Nephron progenitor cell (in vitro differentiated cells): Measurements from ENCODE around the gene KCNH1.

Experiments
- DNase-seq: peaks from one replicate; pipeline ENCODE4 v3.0.0; 2021
- H3K27ac Mint-ChIP-seq: 2 replicates; pipeline ENCODE4 v1.8.0; 2021; ENCODE audit warnings: mild to moderate bottlenecking, moderate library complexity, mixed read lengths
- H3K27me3 Mint-ChIP-seq: 2 replicates; pipeline ENCODE4 v1.8.0; 2021; ENCODE audit warnings: mild to moderate bottlenecking, low read depth, mixed read lengths; ENCODE audit not compliant: poor library complexity
- H3K36me3 Mint-ChIP-seq: 2 replicates; pipeline ENCODE4 v1.8.0; 2021; ENCODE audit warnings: low read depth, mixed read lengths
- H3K4me1 Mint-ChIP-seq: 2 replicates; pipeline ENCODE4 v1.8.0; 2021; ENCODE audit warnings: mixed read lengths
- H3K4me3 Mint-ChIP-seq: 2 replicates; pipeline ENCODE4 v1.8.0; 2021; ENCODE audit warnings: mild to moderate bottlenecking, moderate library complexity, mixed read lengths
- H3K9me3 Mint-ChIP-seq: 2 replicates; pipeline ENCODE4 v1.8.0; 2021; ENCODE audit warnings: mild to moderate bottlenecking, moderate library complexity, mixed read lengths
- CTCF ChIP-seq: fragments of 200-600 bp; sonication (generic); IDR thresholded peaks from 2 replicates; pipeline ENCODE4 v1.5.0; 2021; ENCODE audit warnings: antibody characterized with exemption

The KCNH1 gene

DNA sequence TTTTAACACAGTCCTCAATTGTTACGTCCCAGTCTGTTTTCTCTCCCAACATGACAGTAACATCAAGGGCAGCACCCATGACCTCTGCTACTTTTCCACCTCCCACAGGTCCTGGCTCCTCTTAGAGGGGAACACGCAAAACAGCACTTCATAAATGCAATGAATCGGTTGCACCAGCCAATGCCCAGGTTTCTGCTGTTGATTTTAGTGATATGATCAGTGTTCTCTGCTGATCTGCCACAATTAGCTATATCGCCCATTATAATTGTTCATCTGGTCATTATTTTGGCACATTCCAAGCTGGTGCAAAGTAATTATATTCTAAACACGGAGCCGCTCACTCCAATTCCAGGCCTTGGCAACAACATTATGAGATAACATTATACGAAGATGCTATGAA is 184.5 kb downstream of the KCNH1 start:
- Mint-ChIP-seq H3K4me3 (no peak overlapping the region), H3K9me3 (no peaks in the 10 kb centered on the region), H3K36me3 (no peaks in the 10 kb centered on the region), H3K27me3 (peaks cover 11% of the 10 kb centered on the region), H3K4me1 (peaks cover 9% of the 10 kb centered on the region), H3K27ac (no peak overlapping the region)
- no peak for DNase-seq
- no peak for TF ChIP-seq CTCF

GRCh38 chr1:210949039-210949438 is 184.9 kb downstream of the KCNH1 start:
- DNase-seq: no peak
- H3K4me3 Mint-ChIP-seq: no peak overlapping the region
- peaks cover 11% of the 10 kb centered on the region for H3K27me3 Mint-ChIP-seq
- H3K4me1 Mint-ChIP-seq: peaks cover 9% of the 10 kb centered on the region
- H3K36me3 Mint-ChIP-seq: no peaks in the 10 kb centered on the region
- TF ChIP-seq CTCF: no peak
- no peaks in the 10 kb centered on the region for H3K9me3 Mint-ChIP-seq
- H3K27ac Mint-ChIP-seq: no peak overlapping the region

DNA sequence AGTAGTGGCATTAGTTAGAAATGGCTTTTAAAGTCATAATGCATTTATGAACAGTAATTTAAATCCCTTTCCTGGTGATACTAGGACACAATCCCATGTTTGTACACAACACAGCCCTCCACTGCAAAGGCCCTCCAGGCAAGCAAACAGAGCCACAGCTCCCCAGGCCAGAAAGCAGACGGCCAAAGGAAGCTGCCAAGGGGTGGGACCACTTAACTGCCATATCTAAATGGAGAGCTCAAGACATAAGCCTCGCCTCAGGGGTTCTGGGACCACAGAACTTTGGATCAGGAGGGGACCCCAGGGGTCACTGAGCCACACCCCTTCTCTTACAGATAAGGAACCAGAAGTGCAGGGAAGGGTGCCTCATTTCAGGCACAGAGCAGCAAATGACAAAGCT is 189.7 kb downstream of the KCNH1 start:
- no peak for TF ChIP-seq CTCF
- peaks cover 3% of the 10 kb centered on the region for H3K4me1 Mint-ChIP-seq
- no peaks in the 10 kb centered on the region for H3K9me3 Mint-ChIP-seq
- DNase-seq: no peak
- no peaks in the 10 kb centered on the region for H3K36me3 Mint-ChIP-seq
- H3K27me3 Mint-ChIP-seq: no peaks in the 10 kb centered on the region
- no peak overlapping the region for H3K4me3 Mint-ChIP-seq
- H3K27ac Mint-ChIP-seq: no peak overlapping the region

GRCh38 chr1:210942513-210942912 is 191.4 kb downstream of the KCNH1 start:
- H3K36me3 Mint-ChIP-seq: no peaks in the 10 kb centered on the region
- H3K4me3 Mint-ChIP-seq: no peak overlapping the region
- TF ChIP-seq CTCF: no peak
- H3K27me3 Mint-ChIP-seq: no peaks in the 10 kb centered on the region
- no peaks in the 10 kb centered on the region for H3K9me3 Mint-ChIP-seq
- no peaks in the 10 kb centered on the region for H3K4me1 Mint-ChIP-seq
- H3K27ac Mint-ChIP-seq: no peak overlapping the region
- no peak for DNase-seq

- no peak for DNase-seq
- H3K9me3 Mint-ChIP-seq: no peaks in the 10 kb centered on the region
- no peaks in the 10 kb centered on the region for H3K4me1 Mint-ChIP-seq
- H3K27ac Mint-ChIP-seq: no peak overlapping the region
- no peaks in the 10 kb centered on the region for H3K27me3 Mint-ChIP-seq
- no peak for TF ChIP-seq CTCF
- H3K4me3 Mint-ChIP-seq: no peak overlapping the region
- H3K36me3 Mint-ChIP-seq: no peaks in the 10 kb centered on the region
Measured at GRCh38 chr1:210940081-210940617, 193.8 kb downstream of the KCNH1 start.

GRCh38 chr1:210938416-210938925 is 195.5 kb downstream of the KCNH1 start:
- Mint-ChIP-seq H3K4me1 (no peaks in the 10 kb centered on the region), H3K9me3 (no peaks in the 10 kb centered on the region), H3K4me3 (no peak overlapping the region), H3K27ac (no peak overlapping the region), H3K27me3 (peaks cover 4% of the 10 kb centered on the region), H3K36me3 (no peaks in the 10 kb centered on the region)
- TF ChIP-seq CTCF: no peak
- no peak for DNase-seq
